H1 (cell line): ENCODE data around the gene NUMB. TPM values are rescaled to one million over a fixed set of nuclear protein-coding genes. Genes with fewer than 3 reads are reported as not detected.

Experiments used
- CTCF ChIA-PET: fragments of 300-600 bp; sonication (Branson Sonifier 250); formaldehyde crosslinking; loops from one replicate; lab custom pipeline; 2021; ENCODE audit not compliant: partially characterized antibody; lab: Charles Lee
- POLR2A ChIA-PET: fragments of 300-600 bp; sonication (Branson Sonifier 250); formaldehyde crosslinking; loops from one replicate; lab custom pipeline; 2021; ENCODE audit warnings: inconsistent platforms; ENCODE audit not compliant: partially characterized antibody; lab: Charles Lee
- DNase-seq, 2 experiments: peaks; one replicate each; pipeline versions ENCODE4 v3.0.0 to v3.0.0-alpha.2; 2010 to 2022; ENCODE audit warnings: low spot score in 2 of 2, low read depth in 1 of 2, mixed read lengths in 1 of 2
- FAIRE-seq: peaks from 2 replicates; lab custom pipeline; 2011; peaks lifted over from hg19 to GRCh38; lab: Jason Lieb, UNC
- H2AFZ ChIP-seq: 2 replicates; pipeline ENCODE4 v1.8.1; 2012; ENCODE audit warnings: low read length, inconsistent platforms
- H2AK5ac ChIP-seq: 2 replicates; pipeline ENCODE4 v1.6.1; 2013; ENCODE audit warnings: low read depth, low read length
- H2BK120ac ChIP-seq: replicated peaks from 2 replicates; pipeline ENCODE3; 2013; ENCODE audit warnings: low read depth, low read length, inconsistent platforms
- H2BK12ac ChIP-seq: 2 replicates; pipeline ENCODE4 v1.6.1; 2013; ENCODE audit warnings: low read depth, low read length
- H2BK15ac ChIP-seq: 2 replicates; pipeline ENCODE4 v1.6.1; 2013; ENCODE audit warnings: low read length
- H2BK20ac ChIP-seq: 2 replicates; pipeline ENCODE4 v1.6.1; 2013; ENCODE audit warnings: low read length
- H2BK5ac ChIP-seq: 2 replicates; pipeline ENCODE4 v1.6.1; 2013; ENCODE audit warnings: low read depth, low read length
- H3K14ac ChIP-seq: 2 replicates; pipeline ENCODE4 v1.6.1; 2013; ENCODE audit warnings: inconsistent platforms; ENCODE audit not compliant: insufficient read length
- H3K18ac ChIP-seq: 2 replicates; pipeline ENCODE4 v1.6.1; 2013; ENCODE audit warnings: low read length; ENCODE audit errors: extremely low read depth
- H3K23ac ChIP-seq: 2 replicates; pipeline ENCODE4 v1.6.1; 2013; ENCODE audit warnings: inconsistent platforms; ENCODE audit not compliant: insufficient read length
- H3K23me2 ChIP-seq: 2 replicates; pipeline ENCODE4 v1.6.1; 2013; ENCODE audit warnings: low read depth, low read length
- H3K27ac ChIP-seq: 2 replicates; pipeline ENCODE4 v1.6.1; 2011; ENCODE audit warnings: low read depth, low read length, inconsistent platforms
- H3K27me3 ChIP-seq, 4 experiments: replicated peaks in 1 of 4; 1 replicate in 1 of 4; 2 replicates in 3 of 4; pipeline versions ENCODE4 v1.6.1 to v1.8.1; 2011 to 2013; ENCODE audit warnings: low read length in 3 of 4, mild to moderate bottlenecking in 3 of 4, inconsistent platforms in 2 of 4, mixed read lengths in 2 of 4, moderate library complexity in 1 of 4; ENCODE audit not compliant: control insufficient read depth in 3 of 4, insufficient read depth in 3 of 4; ENCODE audit errors: extremely low read depth in 1 of 4
- H3K36me3 ChIP-seq, 4 experiments: 2 replicates each; pipeline versions ENCODE4 v1.6.1 to v1.8.1; 2011 to 2013; ENCODE audit warnings: mild to moderate bottlenecking in 4 of 4, low read length in 3 of 4, moderate library complexity in 2 of 4, control low read depth in 1 of 4, inconsistent platforms in 1 of 4; ENCODE audit not compliant: insufficient read depth in 4 of 4, control insufficient read depth in 2 of 4
- H3K4ac ChIP-seq: replicated peaks from 2 replicates; pipeline ENCODE3; 2013; ENCODE audit warnings: low read length, low read depth, mixed read lengths, inconsistent platforms; ENCODE audit not compliant: insufficient read length
- H3K4me1 ChIP-seq, 4 experiments: replicated peaks in 1 of 4; 1 replicate in 1 of 4; 2 replicates in 3 of 4; pipeline versions ENCODE4 v1.6.1 to v1.8.1; 2011 to 2013; ENCODE audit warnings: low read length in 3 of 4, inconsistent platforms in 2 of 4, mixed read lengths in 1 of 4; ENCODE audit not compliant: insufficient read depth in 4 of 4, control insufficient read depth in 3 of 4
- H3K4me2 ChIP-seq, 2 experiments: 2 replicates each; pipeline versions ENCODE4 v1.6.1 to v1.8.1; 2011 to 2013; ENCODE audit warnings: low read depth in 2 of 2, low read length in 2 of 2, control low read depth in 1 of 2, inconsistent platforms in 1 of 2, mild to moderate bottlenecking in 1 of 2; ENCODE audit not compliant: insufficient read depth in 1 of 2
- H3K4me3 ChIP-seq, 4 experiments: fragments of 200-600, 300-600 bp in 1 of 4; sonication (generic), shearing (Covaris generic), sonication (Bioruptor Twin) in 1 of 4; 2 replicates each; pipeline versions ENCODE4 v1.5.1 to v1.8.1; 2011 to 2016; ENCODE audit warnings: low read length in 4 of 4, low read depth in 3 of 4, control low read depth in 2 of 4, inconsistent platforms in 2 of 4, mild to moderate bottlenecking in 2 of 4, mixed read lengths in 1 of 4, moderate library complexity in 1 of 4; ENCODE audit not compliant: insufficient read depth in 2 of 4; ENCODE audit errors: extremely low read depth in 1 of 4
- H3K56ac ChIP-seq: replicated peaks from 2 replicates; pipeline ENCODE3; 2013; ENCODE audit warnings: low read depth, mild to moderate bottlenecking, mixed read lengths, low read length, inconsistent platforms; ENCODE audit not compliant: insufficient read length
- H3K79me1 ChIP-seq: 2 replicates; pipeline ENCODE4 v1.6.1; 2013; ENCODE audit warnings: low read depth, low read length, control low read depth
- H3K79me2 ChIP-seq, 2 experiments: 2 replicates each; pipeline versions ENCODE4 v1.6.1 to v1.8.1; 2012 to 2013; ENCODE audit warnings: low read length in 2 of 2, mild to moderate bottlenecking in 2 of 2, inconsistent platforms in 1 of 2; ENCODE audit not compliant: insufficient read depth in 2 of 2, control insufficient read depth in 1 of 2
- H3K9ac ChIP-seq, 4 experiments: replicated peaks in 1 of 4; 1 replicate in 1 of 4; 2 replicates in 3 of 4; pipeline versions ENCODE4 v1.6.1 to v1.8.1; 2011 to 2013; ENCODE audit warnings: low read depth in 3 of 4, low read length in 3 of 4, control low read depth in 2 of 4, mild to moderate bottlenecking in 2 of 4, moderate library complexity in 2 of 4, inconsistent platforms in 1 of 4; ENCODE audit errors: extremely low read depth in 1 of 4
- H3K9me3 ChIP-seq, 2 experiments: 2 replicates each; pipeline versions ENCODE4 v1.6.1 to v1.8.1; 2012 to 2013; ENCODE audit warnings: mild to moderate bottlenecking in 2 of 2, moderate library complexity in 2 of 2, control low read depth in 1 of 2, inconsistent platforms in 1 of 2, low read depth in 1 of 2, low read length in 1 of 2, mixed read lengths in 1 of 2; ENCODE audit not compliant: insufficient read depth in 2 of 2
- H4K20me1 ChIP-seq, 2 experiments: replicated peaks in 1 of 2; 2 replicates each; pipeline versions ENCODE3 to v1.8.1; 2011 to 2013; ENCODE audit warnings: inconsistent platforms in 2 of 2, low read length in 2 of 2, mild to moderate bottlenecking in 1 of 2; ENCODE audit not compliant: insufficient read depth in 2 of 2, control insufficient read depth in 1 of 2
- H4K5ac ChIP-seq: 2 replicates; pipeline ENCODE4 v1.6.1; 2013; ENCODE audit warnings: low read length, low read depth, mixed read lengths, inconsistent platforms; ENCODE audit not compliant: insufficient read length
- H4K8ac ChIP-seq: 2 replicates; pipeline ENCODE4 v1.8.0; 2013; ENCODE audit warnings: mild to moderate bottlenecking, moderate library complexity, low read length, inconsistent platforms; ENCODE audit not compliant: insufficient read depth; ENCODE audit errors: extremely low read depth
- H4K91ac ChIP-seq: replicated peaks from 2 replicates; pipeline ENCODE3; 2013; ENCODE audit warnings: low read length, mixed read lengths, inconsistent platforms; ENCODE audit not compliant: insufficient read length
- ASH2L ChIP-seq: fragments of 200-600, 300-600 bp; sonication (generic); IDR thresholded peaks from one replicate; pipeline ENCODE4 v1.7.1; 2017; ENCODE audit warnings: low read length
- CBX5 ChIP-seq: fragments of 300-800, 300-1000 bp; sonication (generic); IDR thresholded peaks from 2 replicates; pipeline ENCODE4 v1.7.1; 2016; ENCODE audit warnings: antibody characterized with exemption, low read length, low read depth
- CHD2 ChIP-seq: IDR thresholded peaks from 2 replicates; pipeline ENCODE4 v1.6.1; 2012; ENCODE audit warnings: low read length, improper control_type of control experiment
- EZH2 ChIP-seq: fragments of 200-600 bp; sonication (generic); IDR thresholded peaks from 2 replicates; pipeline ENCODE4 v1.7.1; 2012; ENCODE audit warnings: low read depth, mild to moderate bottlenecking, moderate library complexity, low read length, inconsistent platforms; ENCODE audit not compliant: severe bottlenecking
- GABPA ChIP-seq: IDR thresholded peaks from 2 replicates; pipeline ENCODE4 v1.6.1; 2011; ENCODE audit warnings: mild to moderate bottlenecking, low read length, moderate library complexity, borderline replicate concordance; ENCODE audit not compliant: insufficient read depth
- HDAC2 ChIP-seq, 2 experiments: fragments of 300-600 bp in 1 of 2; sonication (generic) in 1 of 2; IDR thresholded peaks; 2 replicates each; pipeline ENCODE4 v1.6.1; 2011 to 2012; ENCODE audit warnings: low read depth in 2 of 2, low read length in 2 of 2, mild to moderate bottlenecking in 2 of 2, moderate library complexity in 2 of 2, borderline replicate concordance in 1 of 2, inconsistent platforms in 1 of 2
- NRF1 ChIP-seq: IDR thresholded peaks from 2 replicates; pipeline ENCODE4 v1.6.1; 2011; ENCODE audit warnings: mild to moderate bottlenecking, low read depth, low read length, improper control_type of control experiment
- SIX5 ChIP-seq: IDR thresholded peaks from 2 replicates; pipeline ENCODE4 v1.6.1; 2011; ENCODE audit warnings: mild to moderate bottlenecking, low read depth, low read length
- SP4 ChIP-seq: IDR thresholded peaks from 2 replicates; pipeline ENCODE4 v1.6.1; 2012; ENCODE audit warnings: low read length, inconsistent platforms
- SUZ12 ChIP-seq: fragments of 200-600 bp; sonication (generic); IDR thresholded peaks from 2 replicates; pipeline ENCODE4 v1.6.1; 2012; ENCODE audit warnings: mild to moderate bottlenecking, inconsistent platforms, low read length, moderate library complexity, mixed read lengths
- TAF1 ChIP-seq: IDR thresholded peaks from 2 replicates; pipeline ENCODE4 v1.6.1; 2011; ENCODE audit warnings: mild to moderate bottlenecking, low read depth, low read length
- TEAD4 ChIP-seq: IDR thresholded peaks from 2 replicates; pipeline ENCODE4 v1.6.1; 2012; ENCODE audit warnings: low read depth, low read length, inconsistent platforms, mixed read lengths
- WGBS, 2 experiments: shearing (Covaris generic) in 1 of 2; methylation state at CpG; one replicate each; pipeline versions ENCODE4 v1.1.6 to v1.1.7; 2013 to 2015; ENCODE audit warnings: low lambda C conversion rate in 2 of 2, mixed read lengths in 2 of 2, inconsistent platforms in 1 of 2, low coverage in 1 of 2, missing lambda C conversion rate in 1 of 2; ENCODE audit not compliant: insufficient replicate concordance in 2 of 2, insufficient coverage in 1 of 2, insufficient read length in 1 of 2; ENCODE audit errors: extremely low coverage in 1 of 2, missing lambda C conversion rate in 1 of 2; 5-methylcytosine and 5-hydroxymethylcytosine counted together
- polyA plus RNA-seq, 7 experiments: library from polyadenylated mRNA; depleted of rRNA in 3 of 7; stranded (reverse) in 5 of 7; unstranded in 2 of 7; fragments of >200 nt in 5 of 7; fragments of 200-250 nt in 2 of 7; gene quantifications; 1 replicate in 5 of 7; 2 replicates in 1 of 7; 4 replicates in 1 of 7; pipeline versions ENCODE4 v1.2.1 to v1.2.3, GENCODE V29; 2011 to 2013; ENCODE audit warnings: missing spikeins in 2 of 7, mixed read lengths in 2 of 7
- total RNA-seq: library from RNA; stranded (reverse); fragmentation: NEBNext Ultra II Directional; extraction: Animal tissue kit (Norgen Biotek cat#: 25700); gene quantifications from 2 replicates; pipeline ENCODE4 v1.2.1, GENCODE V29; 2021
- TF ChIP-seq, protein P1 (sequence below): IDR thresholded peaks from 2 replicates; pipeline ENCODE4 v1.6.1; 2012; ENCODE audit warnings: low read length, inconsistent platforms

The NUMB gene
- total and polyA plus RNA-seq, 2 of the 8 experiments (the other 6 are each of a cell fraction or from before 2014, with no cell fraction given), result 54.3 to 78.1 TPM

DNA sequence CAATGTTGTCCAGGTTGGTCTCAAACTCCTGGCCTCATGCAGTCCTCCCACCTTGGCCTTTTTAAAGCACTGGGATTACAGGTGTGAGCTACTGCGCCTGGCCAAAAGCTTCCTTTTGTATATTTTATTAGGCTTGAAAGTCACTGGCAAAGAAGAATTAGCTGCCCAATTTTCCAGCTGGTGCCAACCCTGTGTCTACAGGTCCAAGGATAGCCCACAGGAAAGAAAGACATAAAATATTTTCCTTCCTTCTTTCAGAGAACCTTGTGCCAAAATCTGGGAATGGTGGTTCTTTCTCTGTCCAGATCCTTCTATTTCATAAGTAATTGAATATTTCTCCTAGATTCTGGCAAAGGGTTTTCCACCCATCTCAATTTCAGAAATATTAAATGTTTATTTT, 84.1 kb downstream of the NUMB start:
- ChIA-PET CTCF (interaction anchor here (0.8 to 1.4 kb wide), 3 partner anchors 10 to 165 kb away, joined by 3 to 5 read pairs (median 4); no protein-coding TSS in a partner anchor), POLR2A (no interaction called here)
- TF ChIP-seq NRF1 (no peak), ASH2L (no peak), SP4 (no peak), HDAC2 (IDR thresholded peaks at IDR 0.05; ENCODE audit: borderline replicate concordance in 1 of 2, low read depth in 2 of 2, low read length in 2 of 2) (no peak), SUZ12 (no peak), EZH2 (no peak), GABPA (no peak), CBX5 (no peak), TEAD4 (no peak), TAF1 (no peak), SIX5 (no peak), CHD2 (no peak)
- TF ChIP-seq, protein P1, sequence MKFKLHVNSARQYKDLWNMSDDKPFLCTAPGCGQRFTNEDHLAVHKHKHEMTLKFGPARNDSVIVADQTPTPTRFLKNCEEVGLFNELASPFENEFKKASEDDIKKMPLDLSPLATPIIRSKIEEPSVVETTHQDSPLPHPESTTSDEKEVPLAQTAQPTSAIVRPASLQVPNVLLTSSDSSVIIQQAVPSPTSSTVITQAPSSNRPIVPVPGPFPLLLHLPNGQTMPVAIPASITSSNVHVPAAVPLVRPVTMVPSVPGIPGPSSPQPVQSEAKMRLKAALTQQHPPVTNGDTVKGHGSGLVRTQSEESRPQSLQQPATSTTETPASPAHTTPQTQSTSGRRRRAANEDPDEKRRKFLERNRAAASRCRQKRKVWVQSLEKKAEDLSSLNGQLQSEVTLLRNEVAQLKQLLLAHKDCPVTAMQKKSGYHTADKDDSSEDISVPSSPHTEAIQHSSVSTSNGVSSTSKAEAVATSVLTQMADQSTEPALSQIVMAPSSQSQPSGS, result no peak

More for the DNA sequence above, 84.1 kb downstream of the NUMB start:
- Histone ChIP-seq H3K27me3 (no peaks in the 10 kb centered on the region), H3K36me3 (no peaks in the 10 kb centered on the region), H2AK5ac (no peak overlapping the region), H4K8ac (no peak overlapping the region), H3K23me2 (no peaks in the 10 kb centered on the region), H3K9ac (no peak overlapping the region), H3K4me1 (no peaks in the 10 kb centered on the region), H2BK15ac (no peak overlapping the region), H3K18ac (no peak overlapping the region), H3K56ac (no peak overlapping the region), H3K4me2 (no peak overlapping the region), H3K23ac (no peak overlapping the region), H4K20me1 (peaks cover 0 to 2% of the 10 kb centered on the region in 2 experiments), H3K79me2 (peaks cover 0 to 13% of the 10 kb centered on the region in 2 experiments; a peak in 2 of 4 replicates), H2BK12ac (no peak overlapping the region), H3K27ac (no peak overlapping the region), H3K9me3 (no peaks in the 10 kb centered on the region), H2BK120ac (no peak overlapping the region), H4K5ac (no peak overlapping the region), H2BK20ac (no peak overlapping the region), H2BK5ac (no peak overlapping the region), H3K4me3 (no peak overlapping the region), H3K79me1 (no peaks in the 10 kb centered on the region), H3K4ac (no peak overlapping the region), H3K14ac (no peak overlapping the region), H2AFZ (no peak overlapping the region), H4K91ac (no peak overlapping the region)
- 94% methylated on average over 1 of the region's 1 CpG; no CpG with 5 or more reads in 1 of the 2 experiments for WGBS, 2 experiments
- FAIRE-seq, result no peak
- DNase-seq, result no peak
